ENCODE data around the gene TNFRSF11A. TPM values are rescaled to one million over a fixed set of nuclear protein-coding genes. Genes with fewer than 3 reads are reported as not detected.

Gene TNFRSF11A
- total RNA-seq, 1 donor from 2014 or later = 8.9 TPM

DNA sequence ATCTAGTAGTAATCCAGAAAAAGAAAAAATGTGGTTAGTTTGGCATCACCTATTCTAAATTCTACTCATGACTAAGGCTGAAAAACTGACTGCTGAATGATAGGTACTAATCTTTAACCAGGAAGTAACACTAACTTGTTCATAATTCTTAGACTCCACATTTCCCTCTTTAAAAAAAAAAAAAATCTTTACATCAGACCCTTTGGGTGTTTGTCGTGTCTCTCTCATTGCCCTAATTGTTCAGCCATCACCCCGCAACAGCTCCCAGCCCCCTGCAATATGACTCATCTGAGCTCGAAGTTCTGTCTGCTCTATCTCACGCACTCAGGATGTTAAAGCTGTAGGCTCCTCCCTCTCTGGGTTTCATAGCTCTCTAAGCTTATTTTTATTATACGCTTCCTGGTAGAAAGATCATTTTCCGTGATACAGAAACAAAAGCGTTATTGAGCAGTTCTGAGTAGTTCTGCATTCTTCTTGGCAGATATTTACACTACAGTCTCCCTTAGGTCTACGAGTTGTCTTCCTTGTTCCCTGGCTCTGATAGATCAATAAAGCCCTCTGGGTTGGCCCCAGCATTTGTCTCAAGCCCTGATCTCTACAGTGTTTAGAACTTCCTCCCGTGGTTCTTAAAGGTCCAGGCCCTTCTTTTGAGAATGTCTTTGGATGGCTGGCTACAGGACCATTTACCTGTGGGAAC is 95.6 kb downstream of the TNFRSF11A start:
- Histone ChIP-seq H3K4me3 (ENCODE audit: low read length in 3 of 3) (peak overlapping the region in 2 of 3 donors; percentile 17 to 38), H3K9me3 (ENCODE audit: control insufficient read depth in 3 of 3, low read length in 3 of 3) (no peaks in the 10 kb centered on the region), H3K27ac (ENCODE audit: low read depth, low read length) (peak overlapping the region; percentile 54), H3K9ac (ENCODE audit: low read depth in 1 of 3, low read length in 3 of 3) (peak overlapping the region in 1 of 3 donors; percentile 25), H3K27me3 (ENCODE audit: control insufficient read depth in 3 of 3, insufficient read depth in 3 of 3, low read length in 3 of 3) (no peaks in the 10 kb centered on the region), H3K36me3 (ENCODE audit: control insufficient read depth in 3 of 3, insufficient read depth in 3 of 3, low read length in 3 of 3) (no peaks in the 10 kb centered on the region), H3K4me1 (ENCODE audit: control insufficient read depth in 3 of 3, insufficient read depth in 3 of 3, low read length in 3 of 3) (peaks cover 6 to 17% (median 15%) of the 10 kb centered on the region in 3 donors)

DNA sequence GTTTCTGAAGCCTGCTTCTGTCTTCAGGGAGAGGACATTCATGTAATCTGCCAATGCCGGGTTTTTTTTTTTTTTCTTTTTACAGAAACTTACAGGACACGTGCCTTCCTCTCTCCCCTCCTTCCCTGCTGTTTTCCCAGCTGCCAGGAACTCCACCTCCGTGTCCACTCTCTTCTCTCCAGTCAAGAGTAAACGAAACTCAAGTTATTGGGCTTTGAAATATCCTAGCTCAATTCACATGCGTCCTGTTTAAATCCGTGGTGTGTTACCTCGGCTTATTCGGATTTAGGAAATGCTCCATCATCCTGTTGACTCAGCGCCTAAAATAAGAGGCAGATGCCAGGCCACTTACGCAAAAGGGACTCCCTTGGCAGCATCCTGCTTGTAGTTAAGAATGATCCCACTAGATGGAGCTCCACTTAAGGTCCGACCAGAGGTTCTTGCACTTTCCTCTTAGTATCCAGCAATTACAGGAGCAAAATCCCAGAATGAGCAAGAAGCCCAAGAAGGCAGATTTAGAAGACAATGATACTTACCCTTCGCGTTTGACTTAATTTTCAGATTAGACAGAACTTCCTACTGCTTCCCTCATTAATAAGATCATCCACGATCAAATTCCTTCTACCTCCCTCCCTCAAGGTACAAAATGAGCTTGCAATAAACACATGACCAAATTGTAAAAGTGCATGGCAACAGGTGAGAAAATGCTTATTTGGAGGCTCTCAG is 100.5 kb downstream of the TNFRSF11A start:
- Histone ChIP-seq H3K27ac (ENCODE audit: low read depth, low read length) (peak overlapping the region; percentile 96), H3K4me1 (ENCODE audit: control insufficient read depth in 3 of 3, insufficient read depth in 3 of 3, low read length in 3 of 3) (peaks cover 16 to 23% (median 22%) of the 10 kb centered on the region in 3 donors), H3K9ac (ENCODE audit: low read depth in 1 of 3, low read length in 3 of 3) (peak overlapping the region; percentile 83 to 85 (median 84)), H3K4me3 (ENCODE audit: low read length in 3 of 3) (peak overlapping the region; percentile 60 to 78 (median 66)), H3K36me3 (ENCODE audit: control insufficient read depth in 3 of 3, insufficient read depth in 3 of 3, low read length in 3 of 3) (no peaks in the 10 kb centered on the region), H3K27me3 (ENCODE audit: control insufficient read depth in 3 of 3, insufficient read depth in 3 of 3, low read length in 3 of 3) (no peaks in the 10 kb centered on the region), H3K9me3 (ENCODE audit: control insufficient read depth in 3 of 3, low read length in 3 of 3) (no peaks in the 10 kb centered on the region)

- peak overlapping the region; percentile 58 to 85 (median 66) for H3K9ac ChIP-seq (ENCODE audit: low read depth in 1 of 3, low read length in 3 of 3)
- no peaks in the 10 kb centered on the region for H3K36me3 ChIP-seq (ENCODE audit: control insufficient read depth in 3 of 3, insufficient read depth in 3 of 3, low read length in 3 of 3)
- H3K4me3 ChIP-seq (ENCODE audit: low read length in 3 of 3) = peak overlapping the region in 2 of 3 donors; percentile 1 to 31
These were observed 101.0 kb downstream of the TNFRSF11A start for GRCh38 chr18:62426191-62426488.

DNA sequence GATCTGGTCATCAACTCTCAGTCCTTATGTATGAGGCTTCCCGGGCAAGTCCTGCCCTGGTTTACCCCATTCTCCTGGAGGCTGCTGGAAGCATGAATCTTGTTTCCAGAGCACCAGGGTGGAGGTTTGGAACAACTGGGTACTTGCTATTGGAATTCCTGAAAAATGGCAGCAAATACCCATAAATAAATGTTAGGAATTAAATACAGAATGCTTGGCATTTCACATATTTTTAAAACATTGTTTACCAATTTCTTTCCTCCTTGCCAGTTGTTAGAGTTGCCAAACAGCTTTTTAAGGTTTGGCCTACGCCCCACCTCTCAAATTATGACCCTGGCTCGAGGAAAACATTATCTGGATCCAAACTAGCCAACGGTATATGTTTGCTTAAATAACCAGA is 107.1 kb downstream of the TNFRSF11A start:
- Histone ChIP-seq H3K9ac (ENCODE audit: low read depth in 1 of 3, low read length in 3 of 3) (no peak overlapping the region), H3K27me3 (ENCODE audit: control insufficient read depth in 3 of 3, insufficient read depth in 3 of 3, low read length in 3 of 3) (no peaks in the 10 kb centered on the region), H3K4me3 (ENCODE audit: low read length in 3 of 3) (no peak overlapping the region), H3K27ac (ENCODE audit: low read depth, low read length) (no peak overlapping the region), H3K4me1 (ENCODE audit: control insufficient read depth in 3 of 3, insufficient read depth in 3 of 3, low read length in 3 of 3) (peaks cover 5 to 10% (median 5%) of the 10 kb centered on the region in 3 donors), H3K36me3 (ENCODE audit: control insufficient read depth in 3 of 3, insufficient read depth in 3 of 3, low read length in 3 of 3) (no peaks in the 10 kb centered on the region), H3K9me3 (ENCODE audit: control insufficient read depth in 3 of 3, low read length in 3 of 3) (no peaks in the 10 kb centered on the region)

More at GRCh38 chr18:62426191-62426488, 101.0 kb downstream of the TNFRSF11A start:
- Histone ChIP-seq H3K9me3 (ENCODE audit: control insufficient read depth in 3 of 3, low read length in 3 of 3) (no peaks in the 10 kb centered on the region), H3K27me3 (ENCODE audit: control insufficient read depth in 3 of 3, insufficient read depth in 3 of 3, low read length in 3 of 3) (no peaks in the 10 kb centered on the region), H3K4me1 (ENCODE audit: control insufficient read depth in 3 of 3, insufficient read depth in 3 of 3, low read length in 3 of 3) (peaks cover 16 to 23% (median 22%) of the 10 kb centered on the region in 3 donors), H3K27ac (ENCODE audit: low read depth, low read length) (peak overlapping the region; percentile 96)

GRCh38 chr18:62434798-62435197 is 109.7 kb downstream of the TNFRSF11A start:
- Histone ChIP-seq H3K4me1 (ENCODE audit: control insufficient read depth in 3 of 3, insufficient read depth in 3 of 3, low read length in 3 of 3) (peaks cover 16 to 27% (median 19%) of the 10 kb centered on the region in 3 donors), H3K36me3 (ENCODE audit: control insufficient read depth in 3 of 3, insufficient read depth in 3 of 3, low read length in 3 of 3) (no peaks in the 10 kb centered on the region), H3K9ac (ENCODE audit: low read depth in 1 of 3, low read length in 3 of 3) (no peak overlapping the region), H3K4me3 (ENCODE audit: low read length in 3 of 3) (no peak overlapping the region), H3K9me3 (ENCODE audit: control insufficient read depth in 3 of 3, low read length in 3 of 3) (no peaks in the 10 kb centered on the region), H3K27me3 (ENCODE audit: control insufficient read depth in 3 of 3, insufficient read depth in 3 of 3, low read length in 3 of 3) (no peaks in the 10 kb centered on the region), H3K27ac (ENCODE audit: low read depth, low read length) (no peak overlapping the region)

DNA sequence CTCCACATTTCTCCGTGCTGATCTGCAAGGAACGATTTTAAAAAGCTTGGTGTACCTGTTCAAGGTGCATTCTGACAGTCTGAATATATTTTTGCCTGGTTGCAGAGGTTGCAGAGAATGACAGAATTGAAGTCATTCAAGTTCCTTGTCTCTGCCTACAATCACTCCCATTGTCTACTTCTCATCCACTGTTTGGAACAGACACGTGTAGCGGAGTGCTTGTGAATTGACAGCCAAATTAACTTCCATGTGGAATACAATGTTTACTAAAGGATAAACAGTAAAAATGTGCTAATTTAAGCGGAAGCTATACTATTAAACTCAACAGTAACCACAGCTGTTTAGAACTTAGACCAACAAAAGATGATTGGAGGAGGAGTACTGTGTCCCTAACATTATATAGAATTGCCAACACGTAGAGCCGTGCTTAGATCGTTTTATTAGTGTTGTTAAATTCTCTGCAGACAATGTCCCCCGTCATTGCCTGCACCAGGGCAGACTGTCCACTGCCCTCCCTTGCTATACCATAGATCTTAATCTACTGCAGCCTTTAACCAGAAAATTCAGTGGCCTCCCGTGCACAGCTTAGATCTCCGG is 110.4 kb downstream of the TNFRSF11A start:
- H3K4me1 ChIP-seq (ENCODE audit: control insufficient read depth in 3 of 3, insufficient read depth in 3 of 3, low read length in 3 of 3) = peaks cover 16 to 27% (median 19%) of the 10 kb centered on the region in 3 donors
- no peaks in the 10 kb centered on the region for H3K27me3 ChIP-seq (ENCODE audit: control insufficient read depth in 3 of 3, insufficient read depth in 3 of 3, low read length in 3 of 3)
- H3K9me3 ChIP-seq (ENCODE audit: control insufficient read depth in 3 of 3, low read length in 3 of 3) = no peaks in the 10 kb centered on the region
- H3K36me3 ChIP-seq (ENCODE audit: control insufficient read depth in 3 of 3, insufficient read depth in 3 of 3, low read length in 3 of 3) = no peaks in the 10 kb centered on the region
- no peak overlapping the region for H3K9ac ChIP-seq (ENCODE audit: low read depth in 1 of 3, low read length in 3 of 3)
- H3K27ac ChIP-seq (ENCODE audit: low read depth, low read length) = peak overlapping the region; percentile 96
- H3K4me3 ChIP-seq (ENCODE audit: low read length in 3 of 3) = no peak overlapping the region

GRCh38 chr18:62436636-62437234 is 111.6 kb downstream of the TNFRSF11A start:
- Histone ChIP-seq H3K27ac (ENCODE audit: low read depth, low read length) (peak overlapping the region; percentile 96), H3K4me1 (ENCODE audit: control insufficient read depth in 3 of 3, insufficient read depth in 3 of 3, low read length in 3 of 3) (peaks cover 16 to 27% (median 19%) of the 10 kb centered on the region in 3 donors), H3K27me3 (ENCODE audit: control insufficient read depth in 3 of 3, insufficient read depth in 3 of 3, low read length in 3 of 3) (no peaks in the 10 kb centered on the region), H3K9me3 (ENCODE audit: control insufficient read depth in 3 of 3, low read length in 3 of 3) (no peaks in the 10 kb centered on the region), H3K36me3 (ENCODE audit: control insufficient read depth in 3 of 3, insufficient read depth in 3 of 3, low read length in 3 of 3) (no peaks in the 10 kb centered on the region), H3K4me3 (ENCODE audit: low read length in 3 of 3) (peak overlapping the region in 1 of 3 donors; percentile 24), H3K9ac (ENCODE audit: low read depth in 1 of 3, low read length in 3 of 3) (peak overlapping the region in 1 of 3 donors; percentile 77)

- Histone ChIP-seq H3K9ac (ENCODE audit: low read depth in 1 of 3, low read length in 3 of 3) (peak overlapping the region; percentile 63 to 84 (median 77)), H3K27ac (ENCODE audit: low read depth, low read length) (peak overlapping the region; percentile 96), H3K27me3 (ENCODE audit: control insufficient read depth in 3 of 3, insufficient read depth in 3 of 3, low read length in 3 of 3) (no peaks in the 10 kb centered on the region), H3K4me3 (ENCODE audit: low read length in 3 of 3) (peak overlapping the region; percentile 33 to 58 (median 48)), H3K9me3 (ENCODE audit: control insufficient read depth in 3 of 3, low read length in 3 of 3) (no peaks in the 10 kb centered on the region), H3K4me1 (ENCODE audit: control insufficient read depth in 3 of 3, insufficient read depth in 3 of 3, low read length in 3 of 3) (peaks cover 16 to 27% (median 19%) of the 10 kb centered on the region in 3 donors), H3K36me3 (ENCODE audit: control insufficient read depth in 3 of 3, insufficient read depth in 3 of 3, low read length in 3 of 3) (no peaks in the 10 kb centered on the region)
These were observed 112.3 kb downstream of the TNFRSF11A start for GRCh38 chr18:62437235-62438017.

GRCh38 chr18:62438018-62438329 is 112.9 kb downstream of the TNFRSF11A start:
- Histone ChIP-seq H3K9ac (ENCODE audit: low read depth in 1 of 3, low read length in 3 of 3) (peak overlapping the region; percentile 63 to 84 (median 77)), H3K27me3 (ENCODE audit: control insufficient read depth in 3 of 3, insufficient read depth in 3 of 3, low read length in 3 of 3) (no peaks in the 10 kb centered on the region), H3K36me3 (ENCODE audit: control insufficient read depth in 3 of 3, insufficient read depth in 3 of 3, low read length in 3 of 3) (no peaks in the 10 kb centered on the region), H3K4me1 (ENCODE audit: control insufficient read depth in 3 of 3, insufficient read depth in 3 of 3, low read length in 3 of 3) (peaks cover 16 to 27% (median 19%) of the 10 kb centered on the region in 3 donors), H3K4me3 (ENCODE audit: low read length in 3 of 3) (peak overlapping the region; percentile 33 to 58 (median 48)), H3K9me3 (ENCODE audit: control insufficient read depth in 3 of 3, low read length in 3 of 3) (no peaks in the 10 kb centered on the region), H3K27ac (ENCODE audit: low read depth, low read length) (peak overlapping the region; percentile 96)

Measured in skeletal muscle tissue (tissue), 4 donors.